ENCODE results near the gene LRRIQ1. TPM values are rescaled to one million over a fixed set of nuclear protein-coding genes. Genes with fewer than 3 reads are reported as not detected.

The LRRIQ1 gene
- total and polyA plus RNA-seq, 2 of the 13 experiments (the other 11 are each of a cell fraction or from before 2014, with no cell fraction given): not detected

GRCh38 chr12:85095501-85095900 lies 59.4 kb downstream of the LRRIQ1 start:
- CTCF ChIA-PET (ENCODE audit: low intra/inter-chr PET ratio, low total read pairs): no interaction called here
- TF ChIP-seq ATF2 (CRISPR knock-in tag; IDR thresholded peaks at IDR 0.05) (no peak), ZNF333 (CRISPR knock-in tag; IDR thresholded peaks at IDR 0.05; ENCODE audit: borderline replicate concordance) (no peak), HOMEZ (CRISPR knock-in tag; IDR thresholded peaks at IDR 0.05; ENCODE audit: low read depth) (no peak), HBP1 (CRISPR knock-in tag; IDR thresholded peaks at IDR 0.05; ENCODE audit: low read depth) (no peak), MEIS1 (CRISPR knock-in tag; IDR thresholded peaks at IDR 0.05; ENCODE audit: borderline replicate concordance) (no peak), MYNN (CRISPR knock-in tag; IDR thresholded peaks at IDR 0.05; ENCODE audit: low read depth) (no peak), ZSCAN5A (CRISPR knock-in tag; IDR thresholded peaks at IDR 0.05; ENCODE audit: borderline replicate concordance) (no peak), FOXJ3 (CRISPR knock-in tag; IDR thresholded peaks at IDR 0.05; ENCODE audit: borderline replicate concordance) (no peak)
- ATAC-seq (no peak), FAIRE-seq (no peak), DNase-seq (ENCODE audit: low spot score) (no peak)
- Histone ChIP-seq H4K20me1 (ENCODE audit: insufficient read depth, low read length) (no peaks in the 10 kb centered on the region), H3K79me2 (ENCODE audit: insufficient read depth, low read length) (no peaks in the 10 kb centered on the region), H3K4me1 (ENCODE audit: insufficient read depth, low read length) (no peaks in the 10 kb centered on the region), H3K9me3 (ENCODE audit: low read length) (no peaks in the 10 kb centered on the region), H3K9ac (ENCODE audit: insufficient read depth, low read depth, low read length) (no peak overlapping the region), H2AFZ (ENCODE audit: low read length) (no peak overlapping the region), H3K4me2 (ENCODE audit: low read depth, low read length) (no peak overlapping the region), H3K27me3 (ENCODE audit: control insufficient read depth in 1 of 2, insufficient read depth in 2 of 2, low read length in 2 of 2) (no peaks in the 10 kb centered on the region), H3K36me3 (replicated peaks in 1 of 2; ENCODE audit: control insufficient read depth in 1 of 2, insufficient read depth in 2 of 2, low read length in 2 of 2) (no peaks in the 10 kb centered on the region), H3K27ac (ENCODE audit: extremely low read length, insufficient read depth, low read length) (no peak overlapping the region), H3K4me3 (replicated peaks in 1 of 3; ENCODE audit: insufficient read depth in 1 of 3, low read depth in 2 of 3, low read length in 3 of 3) (no peak overlapping the region)
- intact Hi-C loops (cut with micrococcal nuclease; ENCODE audit: unreplicated experiment) (no loop called here), in situ Hi-C loops (cut with HindIII; ENCODE audit: extremely low pct_ligation_motif_present, low pct_unique_long_range_greater_than_20kb) (no loop called here)
- POLR2A ChIA-PET: no interaction called here
- BruUV-seq (replicated peaks): no TSS peak
